ENCODE measurements around the gene KRAS.

Gene KRAS

GRCh38 chr12:25195056-25195971 lies 55.4 kb downstream of the KRAS start, which contains the start of the genes DNAI7 and ETFRF1:
TSS of gene DNAI7 (minus strand) at chr12:25195160. CDS start at chr12:25195078, 82 bp downstream.
TSS of gene ETFRF1 (plus strand) at chr12:25195237. CDS start at chr12:25203957, 8,720 bp downstream.
- DNase-seq (ENCODE audit: low spot score): peak; percentile 97

GRCh38 chr12:25194722-25195055 lies 56.0 kb downstream of the KRAS start:
- DNase-seq (ENCODE audit: low spot score): no peak

GRCh38 chr12:25194214-25194613 lies 56.5 kb downstream of the KRAS start:
- no peak for DNase-seq (ENCODE audit: low spot score)

- no peak for DNase-seq (ENCODE audit: low spot score)
These were observed 59.9 kb downstream of the KRAS start for GRCh38 chr12:25190793-25191192.

GRCh38 chr12:25189656-25190055 lies 61.1 kb downstream of the KRAS start:
- no peak for DNase-seq (ENCODE audit: low spot score)

GRCh38 chr12:25187781-25188180 lies 62.9 kb downstream of the KRAS start:
- no peak for DNase-seq (ENCODE audit: low spot score)

- peak; percentile 40 for DNase-seq (ENCODE audit: low spot score)
These were observed 63.8 kb downstream of the KRAS start for GRCh38 chr12:25186788-25187402.

GRCh38 chr12:25186038-25186787 lies 64.5 kb downstream of the KRAS start:
- DNase-seq (ENCODE audit: low spot score): peak; percentile 50

GRCh38 chr12:25184132-25184531 lies 66.6 kb downstream of the KRAS start:
- no peak for DNase-seq (ENCODE audit: low spot score)

GRCh38 chr12:25182765-25183164 lies 68.0 kb downstream of the KRAS start:
- no peak for DNase-seq (ENCODE audit: low spot score)

- DNase-seq (ENCODE audit: low spot score): no peak
These were observed 87.9 kb downstream of the KRAS start for GRCh38 chr12:25162866-25163265.

GRCh38 chr12:25156061-25156460 lies 94.7 kb downstream of the KRAS start:
- no peak for DNase-seq (ENCODE audit: low spot score)

GRCh38 chr12:25155022-25155576 lies 95.6 kb downstream of the KRAS start:
- peak; percentile 66 for DNase-seq (ENCODE audit: low spot score)

Measured in CD4-positive, alpha-beta T cell treated with Interleukin-2 at 100 ng/mL for 4 hours (primary cell).